Limb (tissue), 2 donors: Measurements from ENCODE around the gene THBS2.

Source experiments
- DNase-seq, 2 donors: peaks; one replicate each; pipeline ENCODE4 v3.0.0-alpha.2; 2016; ENCODE audit errors: extremely low spot score in 2 of 2

THBS2 gene

GRCh38 chr6:169250660-169251059 lies 3.0 kb downstream of the THBS2 start:
- no peak for DNase-seq

- no peak for DNase-seq
These were observed 4.6 kb downstream of the THBS2 start for GRCh38 chr6:169249057-169249456.

GRCh38 chr6:169248521-169248971 lies 5.1 kb downstream of the THBS2 start:
- no peak for DNase-seq

GRCh38 chr6:169247991-169248390 lies 5.7 kb downstream of the THBS2 start:
- no peak for DNase-seq

- DNase-seq: no peak
These were observed 6.2 kb downstream of the THBS2 start for GRCh38 chr6:169247419-169247818.

- no peak for DNase-seq
These were observed 7.2 kb downstream of the THBS2 start for GRCh38 chr6:169246445-169246844.

- no peak for DNase-seq
These were observed 8.8 kb downstream of the THBS2 start for GRCh38 chr6:169244684-169245383.

GRCh38 chr6:169243661-169244060 lies 10.0 kb downstream of the THBS2 start:
- DNase-seq: no peak

- DNase-seq: no peak
These were observed 10.5 kb downstream of the THBS2 start for GRCh38 chr6:169243186-169243585.

GRCh38 chr6:169241688-169242350 lies 11.8 kb downstream of the THBS2 start:
- no peak for DNase-seq

GRCh38 chr6:169240591-169241390 lies 12.9 kb downstream of the THBS2 start:
- DNase-seq: no peak

GRCh38 chr6:169240125-169240524 lies 13.5 kb downstream of the THBS2 start:
- DNase-seq: no peak

GRCh38 chr6:169239181-169239580 lies 14.5 kb downstream of the THBS2 start:
- no peak for DNase-seq

- no peak for DNase-seq
These were observed 14.9 kb downstream of the THBS2 start for GRCh38 chr6:169238766-169239165.

GRCh38 chr6:169237496-169238134 lies 16.0 kb downstream of the THBS2 start:
- no peak for DNase-seq

GRCh38 chr6:169236988-169237387 lies 16.7 kb downstream of the THBS2 start:
- DNase-seq: no peak

GRCh38 chr6:169236545-169236944 lies 17.1 kb downstream of the THBS2 start:
- no peak for DNase-seq

GRCh38 chr6:169235286-169235685 lies 18.4 kb downstream of the THBS2 start:
- DNase-seq: no peak

GRCh38 chr6:169234634-169235033 lies 19.0 kb downstream of the THBS2 start:
- no peak for DNase-seq

GRCh38 chr6:169233832-169234231 lies 19.8 kb downstream of the THBS2 start:
- no peak for DNase-seq

- DNase-seq: no peak
These were observed 20.5 kb downstream of the THBS2 start for GRCh38 chr6:169233181-169233580.

GRCh38 chr6:169232507-169232931 lies 21.1 kb downstream of the THBS2 start:
- no peak for DNase-seq
